Measurements from ENCODE around the gene PDE9A.

PDE9A gene

DNA sequence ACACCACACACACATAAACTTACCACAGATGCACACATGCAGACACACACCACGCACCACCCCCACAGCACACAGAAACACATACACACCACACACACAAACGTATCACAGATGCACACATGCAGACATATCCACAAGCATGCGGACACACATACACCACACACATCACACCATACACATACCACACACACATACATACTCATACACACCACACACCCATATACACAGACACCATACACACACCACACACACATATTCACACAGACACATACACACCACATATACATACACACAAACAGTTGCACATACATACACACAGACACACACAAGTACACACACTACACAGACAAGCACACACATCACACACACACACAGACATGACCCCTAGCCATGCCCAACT lies 37.5 kb upstream of the PDE9A start:
- Mint-ChIP-seq H3K9me3 (peaks cover 20% of the 10 kb centered on the region), H3K4me1 (peaks cover 22% of the 10 kb centered on the region)
- no peak for DNase-seq

DNA sequence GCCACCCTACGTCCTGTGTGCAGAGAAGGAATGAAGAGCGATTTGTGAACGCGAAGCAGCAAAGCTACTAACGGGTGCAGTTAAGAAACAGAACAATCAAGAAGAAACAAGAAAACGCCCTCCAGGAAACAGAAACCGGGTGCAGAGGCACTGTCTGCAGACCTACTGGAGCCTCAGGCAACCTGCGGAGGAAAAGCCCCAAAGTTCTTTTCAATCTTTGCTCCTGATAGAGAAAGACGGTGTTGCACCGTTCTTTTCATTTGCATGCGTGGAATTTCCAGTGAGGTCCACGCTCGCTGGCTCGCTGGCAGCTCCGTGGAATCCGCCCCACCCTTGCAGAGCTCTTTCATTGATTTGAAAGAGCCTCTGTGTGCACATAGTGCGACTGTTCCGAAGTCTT lies 37.0 kb upstream of the PDE9A start:
- peaks cover 16% of the 10 kb centered on the region for H3K27me3 Mint-ChIP-seq (ENCODE audit: low read depth, poor library complexity)
- H3K36me3 Mint-ChIP-seq (ENCODE audit: low read depth) = no peaks in the 10 kb centered on the region
- H3K4me3 Mint-ChIP-seq = no peak overlapping the region
- TF ChIP-seq, protein P1, sequence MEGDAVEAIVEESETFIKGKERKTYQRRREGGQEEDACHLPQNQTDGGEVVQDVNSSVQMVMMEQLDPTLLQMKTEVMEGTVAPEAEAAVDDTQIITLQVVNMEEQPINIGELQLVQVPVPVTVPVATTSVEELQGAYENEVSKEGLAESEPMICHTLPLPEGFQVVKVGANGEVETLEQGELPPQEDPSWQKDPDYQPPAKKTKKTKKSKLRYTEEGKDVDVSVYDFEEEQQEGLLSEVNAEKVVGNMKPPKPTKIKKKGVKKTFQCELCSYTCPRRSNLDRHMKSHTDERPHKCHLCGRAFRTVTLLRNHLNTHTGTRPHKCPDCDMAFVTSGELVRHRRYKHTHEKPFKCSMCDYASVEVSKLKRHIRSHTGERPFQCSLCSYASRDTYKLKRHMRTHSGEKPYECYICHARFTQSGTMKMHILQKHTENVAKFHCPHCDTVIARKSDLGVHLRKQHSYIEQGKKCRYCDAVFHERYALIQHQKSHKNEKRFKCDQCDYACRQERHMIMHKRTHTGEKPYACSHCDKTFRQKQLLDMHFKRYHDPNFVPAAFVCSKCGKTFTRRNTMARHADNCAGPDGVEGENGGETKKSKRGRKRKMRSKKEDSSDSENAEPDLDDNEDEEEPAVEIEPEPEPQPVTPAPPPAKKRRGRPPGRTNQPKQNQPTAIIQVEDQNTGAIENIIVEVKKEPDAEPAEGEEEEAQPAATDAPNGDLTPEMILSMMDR (IDR thresholded peaks at IDR 0.05) = no peak
- H3K27ac Mint-ChIP-seq = no peak overlapping the region
- DNase-seq = no peak
- peaks cover 20% of the 10 kb centered on the region for H3K9me3 Mint-ChIP-seq
- peaks cover 27% of the 10 kb centered on the region for H3K4me1 Mint-ChIP-seq

More for the DNA sequence above, 37.5 kb upstream of the PDE9A start:
- H3K4me3 Mint-ChIP-seq = no peak overlapping the region
- no peaks in the 10 kb centered on the region for H3K36me3 Mint-ChIP-seq (ENCODE audit: low read depth)
- no peak overlapping the region for H3K27ac Mint-ChIP-seq
- TF ChIP-seq, protein P1 (IDR thresholded peaks at IDR 0.05) = no peak
- peaks cover 15% of the 10 kb centered on the region for H3K27me3 Mint-ChIP-seq (ENCODE audit: low read depth, poor library complexity)

DNA sequence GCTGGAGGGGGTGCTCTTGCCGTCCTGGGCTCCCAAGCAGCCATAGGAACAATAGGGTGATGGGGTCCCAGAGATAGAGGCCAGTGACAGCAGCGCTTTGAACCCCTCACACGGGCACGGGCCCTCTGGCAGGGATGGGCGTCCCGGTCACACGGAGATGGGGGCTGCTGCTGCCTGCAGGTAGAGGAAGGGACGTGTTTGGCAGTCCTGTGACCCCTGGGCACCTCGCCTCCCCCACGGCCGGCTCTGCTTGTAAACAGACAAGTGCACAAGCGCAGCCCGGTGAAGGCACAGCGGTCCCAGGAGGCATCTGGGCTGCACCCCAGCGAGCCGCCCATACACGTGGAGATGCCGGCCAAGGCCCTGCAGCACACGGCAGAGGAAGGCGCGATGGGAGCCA lies 36.5 kb upstream of the PDE9A start:
- H3K4me3 Mint-ChIP-seq = no peak overlapping the region
- peaks cover 19% of the 10 kb centered on the region for H3K27me3 Mint-ChIP-seq (ENCODE audit: low read depth, poor library complexity)
- H3K27ac Mint-ChIP-seq = no peak overlapping the region
- no peak for DNase-seq
- TF ChIP-seq, protein P1 (IDR thresholded peaks at IDR 0.05) = no peak
- H3K36me3 Mint-ChIP-seq (ENCODE audit: low read depth) = no peaks in the 10 kb centered on the region
- H3K4me1 Mint-ChIP-seq = peaks cover 32% of the 10 kb centered on the region
- H3K9me3 Mint-ChIP-seq = peaks cover 17% of the 10 kb centered on the region

DNA sequence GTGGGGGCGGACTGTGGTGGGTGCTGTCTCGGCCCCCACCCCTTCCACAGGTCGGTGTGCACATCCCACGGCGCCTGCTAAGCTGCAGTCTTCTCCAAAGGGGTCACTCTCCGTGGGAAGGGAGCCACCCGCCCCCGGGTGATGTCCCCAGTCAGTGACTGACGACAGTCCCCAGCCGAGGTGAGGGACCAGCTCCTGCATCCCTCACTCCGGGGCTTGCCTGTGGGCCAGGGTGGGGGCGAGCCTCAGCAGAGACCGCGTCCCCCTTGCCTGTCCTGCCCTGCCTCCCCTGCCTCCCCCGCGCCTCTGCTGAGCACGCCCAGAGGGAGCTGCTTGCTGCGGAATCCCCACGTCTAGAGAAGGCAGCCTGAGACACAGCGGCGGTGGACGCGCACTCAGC lies 35.9 kb upstream of the PDE9A start:
- DNase-seq = no peak
- H3K9me3 Mint-ChIP-seq = peaks cover 12% of the 10 kb centered on the region
- H3K27me3 Mint-ChIP-seq (ENCODE audit: low read depth, poor library complexity) = peaks cover 19% of the 10 kb centered on the region
- H3K4me3 Mint-ChIP-seq = no peak overlapping the region
- no peaks in the 10 kb centered on the region for H3K36me3 Mint-ChIP-seq (ENCODE audit: low read depth)
- H3K4me1 Mint-ChIP-seq = peaks cover 38% of the 10 kb centered on the region
- TF ChIP-seq, protein P1 (IDR thresholded peaks at IDR 0.05) = no peak
- no peak overlapping the region for H3K27ac Mint-ChIP-seq

DNA sequence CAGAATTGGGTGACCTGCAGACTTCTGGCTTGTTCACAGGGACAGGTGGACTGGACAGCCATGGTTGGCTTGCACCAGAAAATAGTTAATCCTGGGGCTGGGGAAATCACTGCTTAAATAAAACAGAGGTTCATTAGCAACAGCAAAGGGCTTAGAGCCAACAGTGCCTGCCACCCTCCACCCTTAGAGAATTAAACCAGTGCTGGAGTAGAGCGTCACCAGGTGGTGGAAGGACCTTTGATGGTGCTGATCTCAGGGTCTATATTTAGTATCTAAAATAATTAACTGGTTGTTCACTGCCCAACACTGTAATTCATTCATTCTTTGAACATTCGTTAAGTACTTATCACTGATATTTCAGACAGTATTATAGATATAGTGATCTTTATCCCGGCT lies 34.7 kb upstream of the PDE9A start:
- TF ChIP-seq, protein P1 (IDR thresholded peaks at IDR 0.05) = no peak
- Mint-ChIP-seq H3K9me3 (peaks cover 4% of the 10 kb centered on the region), H3K36me3 (ENCODE audit: low read depth) (no peaks in the 10 kb centered on the region), H3K4me3 (no peak overlapping the region), H3K4me1 (peaks cover 48% of the 10 kb centered on the region), H3K27ac (no peak overlapping the region), H3K27me3 (ENCODE audit: low read depth, poor library complexity) (peaks cover 16% of the 10 kb centered on the region)
- DNase-seq = no peak

DNA sequence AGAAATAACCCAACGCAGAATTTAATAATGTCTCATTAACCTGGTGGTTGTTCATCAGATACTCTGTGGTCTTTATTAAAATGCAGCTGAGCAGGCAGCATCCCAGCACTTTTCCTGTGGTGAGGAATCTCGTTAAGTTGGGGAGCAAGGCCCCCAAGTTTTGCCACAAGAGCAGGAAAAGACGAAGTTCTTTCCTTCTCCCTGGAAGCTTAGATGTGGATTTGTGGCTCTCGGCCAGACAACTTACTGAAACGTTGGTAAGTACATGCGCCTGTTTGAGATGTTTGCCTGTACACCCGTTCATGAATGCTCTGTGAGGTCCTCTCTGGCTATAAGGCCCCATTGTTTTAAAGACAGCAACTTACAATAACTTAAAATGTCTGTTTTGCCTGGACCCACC lies 34.3 kb upstream of the PDE9A start:
- no peak for DNase-seq
- Mint-ChIP-seq H3K9me3 (peaks cover 4% of the 10 kb centered on the region), H3K27ac (no peak overlapping the region), H3K27me3 (ENCODE audit: low read depth, poor library complexity) (peaks cover 16% of the 10 kb centered on the region), H3K4me3 (no peak overlapping the region), H3K36me3 (ENCODE audit: low read depth) (no peaks in the 10 kb centered on the region), H3K4me1 (peaks cover 53% of the 10 kb centered on the region)
- TF ChIP-seq, protein P1 (IDR thresholded peaks at IDR 0.05) = no peak

All from nephron progenitor cell (in vitro differentiated cells).